Upper lobe of left lung (tissue), 4 donors: ENCODE data around the gene CSNK1G2.

Source experiments
- CTCF ChIP-seq, 6 experiments: fragments of 450-650 bp in 4 of 6; fragments of 200-600 bp in 2 of 6; sonication (generic) in 2 of 6; IDR thresholded peaks; one replicate each; pipeline ENCODE4 v1.5.1; 2016 to 2019; ENCODE audit warnings: antibody characterized with exemption in 6 of 6
- EP300 ChIP-seq, 4 donors: sonication (generic); formaldehyde crosslinking; IDR thresholded peaks; one replicate each; pipeline ENCODE4 v1.5.1; 2017; ENCODE audit warnings: antibody characterized with exemption in 4 of 4, control low read depth in 2 of 4
- POLR2A ChIP-seq, 4 donors: fragments of 450-650 bp; IDR thresholded peaks; one replicate each; pipeline ENCODE4 v1.5.1; 2016 to 2017; ENCODE audit warnings: antibody characterized with exemption in 4 of 4, mild to moderate bottlenecking in 2 of 4
- POLR2AphosphoS5 ChIP-seq, 2 donors: sonication (generic); formaldehyde crosslinking; IDR thresholded peaks; one replicate each; pipeline ENCODE4 v1.5.1; 2017; ENCODE audit warnings: antibody characterized with exemption in 2 of 2

- TF ChIP-seq CTCF (IDR thresholded peaks at IDR 0.05): no peak
- no peak for TF ChIP-seq POLR2A (IDR thresholded peaks at IDR 0.05)
- no peak for TF ChIP-seq POLR2AphosphoS5 (IDR thresholded peaks at IDR 0.05)
- no peak for TF ChIP-seq EP300 (IDR thresholded peaks at IDR 0.05)
These were observed 81.3 kb downstream of the CSNK1G2 start for GRCh38 chr19:2022289-2022688.
